ENCODE data around the gene PTGFRN. TPM values are rescaled to one million over a fixed set of nuclear protein-coding genes. Genes with fewer than 3 reads are reported as not detected.

The PTGFRN gene
- total RNA-seq, 1 donor from 2014 or later, result 20.4 TPM

GRCh38 chr1:116984406-116985160, 74.9 kb downstream of the PTGFRN start:
- DNase-seq (ENCODE audit: low spot score), result no peak
- ATAC-seq, result no peak
- intact Hi-C loops (cut with DNase I), result loop anchor here (5.0 kb wide), 1 partner anchor 1913 kb away; no protein-coding TSS in a partner anchor

GRCh38 chr1:116986421-116987255, 76.9 kb downstream of the PTGFRN start:
- intact Hi-C loops (cut with DNase I), result loop anchor here (5.0 kb wide), 1 partner anchor 1911 kb away; no protein-coding TSS in a partner anchor
- no peak for DNase-seq (ENCODE audit: low spot score)
- no peak for ATAC-seq

DNA sequence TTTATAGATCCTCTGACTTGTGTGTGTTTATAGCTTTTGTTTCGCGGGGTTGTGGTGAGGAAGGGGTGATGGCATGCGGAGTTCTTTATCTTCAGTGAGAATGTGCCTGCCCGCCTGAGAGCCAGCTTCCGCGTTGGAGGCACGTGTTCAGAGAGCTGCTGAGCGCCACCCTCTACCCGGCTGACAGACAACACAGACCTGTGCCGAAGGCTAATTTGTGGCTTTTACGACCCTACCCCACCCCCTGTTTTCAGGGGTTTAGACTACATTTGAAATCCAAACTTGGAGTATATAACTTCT, 77.5 kb downstream of the PTGFRN start:
- no peak for ATAC-seq
- intact Hi-C loops (cut with DNase I), result loop anchor here (5.0 kb wide), 1 partner anchor 1910 kb away; no protein-coding TSS in a partner anchor
- no peak for DNase-seq (ENCODE audit: low spot score)

- intact Hi-C loops (cut with DNase I), result loop anchor here (5.0 kb wide), 1 partner anchor 1909 kb away; no protein-coding TSS in a partner anchor
- ATAC-seq (no peak), DNase-seq (ENCODE audit: low spot score) (no peak)
Measured at GRCh38 chr1:116988248-116988647, 78.5 kb downstream of the PTGFRN start.

- ATAC-seq (no peak), DNase-seq (ENCODE audit: low spot score) (no peak)
- intact Hi-C loops (cut with DNase I), result loop anchor here (5.0 kb wide), 1 partner anchor 1908 kb away; no protein-coding TSS in a partner anchor
Measured at GRCh38 chr1:116988908-116989307, 79.2 kb downstream of the PTGFRN start.

GRCh38 chr1:116989835-116990234, 80.1 kb downstream of the PTGFRN start:
- DNase-seq (ENCODE audit: low spot score) (no peak), ATAC-seq (no peak)
- intact Hi-C loops (cut with DNase I), result loop anchor here (5.0 kb wide), 1 partner anchor 1907 kb away; no protein-coding TSS in a partner anchor

DNA sequence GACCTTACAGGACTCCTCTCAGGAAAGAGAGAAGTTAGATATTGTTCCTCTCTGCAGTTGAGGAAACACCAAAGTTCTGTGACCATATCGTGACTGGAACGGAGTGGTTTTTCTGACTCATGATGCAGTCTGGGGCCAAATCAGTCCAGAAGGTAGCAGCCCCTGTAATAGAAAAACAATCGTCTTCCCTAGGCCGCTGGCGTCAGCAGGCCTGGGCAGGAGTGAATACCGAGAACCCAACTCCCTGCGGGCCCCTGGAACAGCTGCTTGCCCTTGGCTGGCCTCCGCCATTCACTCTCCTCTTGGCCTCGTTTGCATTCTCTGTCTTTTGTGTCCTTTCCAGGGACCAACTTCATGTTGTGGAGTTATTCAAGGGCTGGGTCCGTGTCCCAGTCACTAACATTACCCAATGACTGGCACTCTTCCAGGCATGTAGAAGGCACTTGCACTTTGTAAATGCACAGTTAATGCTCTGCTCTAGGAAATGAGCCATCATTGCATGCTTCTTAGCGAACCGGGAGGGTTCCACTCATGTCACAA, 81.0 kb downstream of the PTGFRN start:
- intact Hi-C loops (cut with DNase I), result no loop called here
- DNase-seq (ENCODE audit: low spot score) (peak; percentile 88), ATAC-seq (peak; percentile 97)

DNA sequence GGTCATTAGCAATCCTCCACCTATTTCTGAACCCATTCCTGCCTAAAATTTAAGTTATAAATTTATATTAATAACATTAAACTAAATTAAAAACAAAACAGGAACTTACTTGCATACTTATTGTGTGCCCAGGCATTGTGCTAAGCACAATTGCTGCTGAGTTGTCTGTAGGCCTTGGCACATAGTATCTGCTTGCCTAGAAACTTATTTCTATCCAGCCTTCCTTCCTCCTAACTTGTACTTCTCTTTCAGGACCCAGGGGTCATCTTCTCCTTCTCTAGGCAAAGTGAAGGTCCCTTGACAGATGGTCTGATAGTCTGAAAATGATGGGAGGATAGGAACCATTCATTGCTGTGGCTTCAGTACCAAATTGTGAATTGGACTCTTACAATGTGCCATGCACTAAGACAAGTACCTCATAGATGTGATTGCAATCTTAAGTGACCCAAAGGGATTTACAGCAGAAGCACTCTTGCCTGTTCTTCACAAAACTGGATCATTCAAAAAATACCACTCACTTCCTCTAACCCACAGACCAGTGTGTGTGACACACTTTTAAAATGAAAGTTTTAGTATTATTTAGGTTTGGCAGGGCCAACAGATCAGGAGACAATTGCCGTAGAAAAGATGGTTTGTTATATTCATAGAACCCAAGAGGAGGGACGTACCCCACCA, 81.6 kb downstream of the PTGFRN start:
- intact Hi-C loops (cut with DNase I), result no loop called here
- no peak for DNase-seq (ENCODE audit: low spot score)
- peak; percentile 16 for ATAC-seq

DNA sequence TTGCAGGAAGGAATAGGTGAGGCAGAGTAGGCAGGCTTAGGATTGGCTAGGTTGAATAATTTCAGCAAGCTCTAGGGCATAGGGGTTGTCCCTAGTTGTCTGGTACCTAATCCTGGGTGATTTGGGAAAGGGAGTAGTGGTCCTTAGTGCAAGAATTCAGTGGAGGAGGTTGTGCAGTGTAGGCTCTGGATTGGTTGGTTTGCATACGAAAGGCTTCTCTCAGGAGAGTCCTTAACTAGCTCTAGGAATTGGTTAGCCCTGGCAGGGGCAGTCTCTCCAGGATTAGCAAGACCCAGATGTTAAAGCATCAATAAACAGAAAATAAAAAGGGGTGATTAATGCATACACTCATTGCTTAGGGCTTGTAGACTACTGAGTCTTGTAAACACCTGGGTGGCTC, 82.2 kb downstream of the PTGFRN start:
- intact Hi-C loops (cut with DNase I), result no loop called here
- no peak for ATAC-seq
- no peak for DNase-seq (ENCODE audit: low spot score)

- intact Hi-C loops (cut with DNase I), result no loop called here
- no peak for DNase-seq (ENCODE audit: low spot score)
- no peak for ATAC-seq
Measured at GRCh38 chr1:116993286-116993685, 83.6 kb downstream of the PTGFRN start.

DNA sequence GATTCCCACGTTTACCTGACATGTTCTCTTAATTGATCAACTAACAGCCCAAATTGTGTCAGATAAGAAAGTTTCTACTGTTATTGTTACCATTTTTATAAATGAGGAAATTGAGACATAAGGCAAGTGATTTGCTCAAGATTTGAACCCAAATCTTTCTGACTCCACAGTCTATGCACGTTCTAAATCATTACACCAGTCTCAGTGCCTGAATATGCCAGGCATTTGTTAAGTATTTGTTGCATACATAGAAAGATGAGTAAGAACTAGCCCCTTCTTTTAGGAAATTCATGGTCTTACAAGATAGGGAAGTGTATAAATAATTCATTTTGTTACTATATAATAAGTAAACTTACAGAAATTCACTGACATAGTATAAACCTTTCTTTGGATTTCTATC, 84.7 kb downstream of the PTGFRN start:
- ATAC-seq (no peak), DNase-seq (ENCODE audit: low spot score) (no peak)
- intact Hi-C loops (cut with DNase I), result no loop called here

GRCh38 chr1:116997066-116997465, 87.3 kb downstream of the PTGFRN start:
- intact Hi-C loops (cut with DNase I), result no loop called here
- DNase-seq (ENCODE audit: low spot score) (no peak), ATAC-seq (no peak)

DNA sequence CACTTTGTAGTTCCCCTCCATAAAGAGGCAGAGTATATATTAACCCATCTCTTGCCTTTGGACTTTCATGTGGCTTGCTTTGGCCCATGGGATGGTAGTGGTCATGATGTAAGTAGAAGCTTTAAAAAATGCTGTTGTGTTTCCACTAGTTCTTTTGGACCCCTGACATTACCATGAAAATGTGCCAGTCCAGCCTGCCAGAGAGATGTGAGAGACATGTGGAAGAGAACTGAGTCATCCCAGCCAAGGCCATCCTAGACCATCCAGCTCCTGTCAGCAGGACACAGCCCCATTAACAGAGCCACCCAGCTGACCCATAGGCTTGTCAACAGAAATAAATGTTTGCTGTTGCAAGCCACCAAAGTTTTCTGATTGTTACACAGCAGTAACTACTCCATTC, 87.9 kb downstream of the PTGFRN start:
- ATAC-seq, result no peak
- DNase-seq (ENCODE audit: low spot score), result no peak
- intact Hi-C loops (cut with DNase I), result no loop called here

- ATAC-seq, result no peak
- intact Hi-C loops (cut with DNase I), result no loop called here
- no peak for DNase-seq (ENCODE audit: low spot score)
Measured at GRCh38 chr1:116999596-116999995, 89.9 kb downstream of the PTGFRN start.

DNA sequence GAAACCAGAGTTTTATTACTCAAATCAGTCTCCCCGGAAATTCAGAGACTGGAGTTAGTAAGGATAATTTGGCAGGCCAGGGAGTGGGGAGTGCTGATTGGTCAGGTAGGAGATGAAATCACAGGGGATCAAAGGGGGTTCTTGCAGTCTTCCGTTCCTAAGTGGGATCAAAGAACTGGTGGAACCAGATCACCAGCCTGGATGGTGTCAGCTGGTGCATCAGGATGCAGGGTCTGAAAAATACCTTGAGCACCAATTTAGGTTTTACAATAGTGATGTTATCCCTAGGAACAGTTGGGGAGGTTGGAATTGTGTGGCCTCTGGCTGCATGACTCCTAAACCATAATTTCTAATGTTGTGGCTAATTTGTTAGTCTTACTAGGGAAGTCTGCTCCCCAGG, 90.4 kb downstream of the PTGFRN start:
- intact Hi-C loops (cut with DNase I), result no loop called here
- ATAC-seq (no peak), DNase-seq (ENCODE audit: low spot score) (no peak)

DNA sequence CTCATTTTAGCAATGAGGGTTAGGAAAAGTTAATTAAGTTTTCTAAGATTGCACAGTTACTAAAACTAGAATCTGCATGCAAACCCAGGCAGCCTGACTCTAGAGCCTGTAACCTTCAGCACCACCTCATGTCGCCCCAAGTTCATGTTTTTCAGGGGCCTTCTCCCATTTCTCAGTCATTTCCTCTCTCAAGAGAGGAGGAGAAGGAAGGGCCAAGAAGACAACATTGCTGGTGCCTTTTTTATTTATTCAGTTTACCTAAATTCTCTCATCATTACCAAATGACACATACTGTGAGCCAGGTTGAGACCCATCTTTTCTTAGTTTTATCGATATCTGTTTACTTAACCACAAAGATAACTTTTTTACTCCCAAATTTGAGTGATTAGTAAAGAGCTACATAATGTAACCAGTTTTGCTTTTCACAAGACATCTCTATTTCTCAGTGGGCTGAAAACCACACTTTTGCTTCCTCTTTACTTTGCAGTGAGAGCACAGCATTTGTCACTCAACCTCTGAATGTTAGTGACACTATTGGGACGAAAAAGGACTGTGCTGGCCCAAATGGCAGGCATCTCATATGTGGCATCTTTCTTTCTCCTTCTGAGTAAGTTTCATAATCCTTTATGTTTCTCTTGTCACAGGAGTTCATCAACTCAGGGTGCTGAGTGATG, 91.7 kb downstream of the PTGFRN start, which contains the start of gene CD101:
TSS of gene CD101 (plus strand) at position 507 of the 674 bp plus-strand sequence. CDS start at position 565, 58 bp downstream.
- no peak for ATAC-seq
- no peak for DNase-seq (ENCODE audit: low spot score)
- intact Hi-C loops (cut with DNase I), result no loop called here

- DNase-seq (ENCODE audit: low spot score) (no peak), ATAC-seq (no peak)
- intact Hi-C loops (cut with DNase I), result no loop called here
Measured at GRCh38 chr1:117003223-117003875, 93.6 kb downstream of the PTGFRN start.

GRCh38 chr1:117007719-117008013, 98.0 kb downstream of the PTGFRN start:
- intact Hi-C loops (cut with DNase I), result no loop called here
- ATAC-seq (no peak), DNase-seq (ENCODE audit: low spot score) (no peak)
